Right lobe of liver (tissue), 6 donors: ENCODE measurements around the gene STAM. TPM values are rescaled to one million over a fixed set of nuclear protein-coding genes. Genes with fewer than 3 reads are reported as not detected.

ENCODE experiments used
- ATAC-seq, 4 donors: fragments of 200-7000 bp; cut with Tn5 transposase; one replicate each; pipeline ENCODE4 v1.9.1; 2020; ENCODE audit warnings: mild to moderate bottlenecking in 4 of 4, moderate library complexity in 4 of 4
- DNase-seq, 3 donors: peaks; one replicate each; pipeline ENCODE4 v3.0.0-alpha.2; 2020
- H3K27ac ChIP-seq, 3 donors: fragments of 200-600 bp; one replicate each; pipeline ENCODE4 v1.8.0; 2022
- H3K27me3 ChIP-seq, 2 donors: fragments of 200-600 bp; one replicate each; pipeline ENCODE4 v1.8.0; 2022
- H3K36me3 ChIP-seq, 4 donors: fragments of 200-600 bp; sonication (generic) in 1 of 4; one replicate each; pipeline versions ENCODE4 v1.5.1 to v1.8.0; 2017 to 2022; ENCODE audit warnings: control low read depth in 1 of 4
- H3K4me1 ChIP-seq, 4 donors: fragments of 200-600 bp; sonication (generic) in 1 of 4; one replicate each; pipeline versions ENCODE4 v1.5.1 to v1.8.0; 2017 to 2022; ENCODE audit warnings: control low read depth in 1 of 4
- H3K4me3 ChIP-seq, 3 donors: fragments of 200-600 bp; one replicate each; pipeline ENCODE4 v1.8.0; 2022
- H3K9me3 ChIP-seq, 4 donors: fragments of 200-600 bp; sonication (generic) in 1 of 4; one replicate each; pipeline versions ENCODE4 v1.5.1 to v1.8.0; 2017 to 2022; ENCODE audit warnings: control low read depth in 1 of 4
- CTCF ChIP-seq, 4 donors: fragments of 200-600 bp in 3 of 4; fragments of 450-650 bp in 1 of 4; IDR thresholded peaks; one replicate each; pipeline versions ENCODE4 v1.5.1 to v1.8.0; 2016 to 2022; ENCODE audit warnings: antibody characterized with exemption in 4 of 4, mild to moderate bottlenecking in 2 of 4
- POLR2A ChIP-seq: fragments of 450-650 bp; IDR thresholded peaks from one replicate; pipeline ENCODE4 v1.6.1; 2017; ENCODE audit warnings: antibody characterized with exemption, mild to moderate bottlenecking
- WGBS: methylation state at CpG from one replicate; pipeline ENCODE4 v1.1.6; 2018; ENCODE audit warnings: low coverage, low lambda C conversion rate; ENCODE audit not compliant: insufficient coverage; ENCODE audit errors: missing lambda C conversion rate; 5-methylcytosine and 5-hydroxymethylcytosine counted together
- intact Hi-C, 2 donors: fragments of 100-400 bp; cut with DNase I; formaldehyde crosslinking; loops; one replicate each; pipeline versions ENCODE4 v1.11.2 to v1.14.1; 2022
- small RNA-seq, 2 experiments: library from RNA; depleted of rRNA; stranded (forward); fragments of <200 nt; gene quantifications; one replicate each; pipeline ENCODE3, GENCODE V24; 2016
- total RNA-seq, 6 experiments: library from RNA; depleted of rRNA in 2 of 6; stranded (reverse); fragments of >200 nt in 2 of 6; fragmentation: NEBNext Ultra II Directional in 3 of 6; extraction: Animal tissue kit (Norgen Biotek cat#: 25700) in 3 of 6; gene quantifications; one replicate each; pipeline versions ENCODE4 v1.1.0 to v1.2.4, GENCODE V29; 2016 to 2023
- donor health status: DM: no; HTN: yes; CAD: no.
- donor health status: DM: no; HTN: no; CAD: no.
- donor health status: DM: no; HTN: no; CAD: no.
- donor health status: DM: no; HTN: yes; CAD: no.
- donor health status: DM: no; HTN: yes; CAD: no.

Gene STAM
- total RNA-seq, 6 experiments from 2014 or later, result 7.9 to 13.4 (median 8.2) TPM

- intact Hi-C loops, result no loop called here
- Histone ChIP-seq H3K4me3 (no peak overlapping the region), H3K9me3 (no peaks in the 10 kb centered on the region), H3K4me1 (no peaks in the 10 kb centered on the region), H3K27me3 (no peaks in the 10 kb centered on the region), H3K27ac (no peak overlapping the region), H3K36me3 (no peaks in the 10 kb centered on the region)
- 83% methylated on average over 2 of the region's 2 CpGs for WGBS
- no peak for TF ChIP-seq POLR2A
- no peak for TF ChIP-seq CTCF (IDR thresholded peaks at IDR 0.05)
- DNase-seq (no peak), ATAC-seq (no peak)
These were observed 114.2 kb downstream of the STAM start for GRCh38 chr10:17758200-17758599.

- TF ChIP-seq CTCF (IDR thresholded peaks at IDR 0.05) (no peak), POLR2A (no peak)
- no peaks in the 10 kb centered on the region for H3K36me3 ChIP-seq
- ATAC-seq (peak; percentile 29 to 64 (median 54)), DNase-seq (no peak)
- no peaks in the 10 kb centered on the region for H3K27me3 ChIP-seq
- no peaks in the 10 kb centered on the region for H3K4me1 ChIP-seq
- H3K27ac ChIP-seq, result no peak overlapping the region
- no peak overlapping the region for H3K4me3 ChIP-seq
- H3K9me3 ChIP-seq, result no peaks in the 10 kb centered on the region
- intact Hi-C loops, result no loop called here
These were observed 114.9 kb downstream of the STAM start for GRCh38 chr10:17758896-17759295.

GRCh38 chr10:17764142-17764541 lies 120.2 kb downstream of the STAM start:
- Histone ChIP-seq H3K27ac (no peak overlapping the region), H3K27me3 (no peaks in the 10 kb centered on the region), H3K36me3 (no peaks in the 10 kb centered on the region), H3K9me3 (no peaks in the 10 kb centered on the region), H3K4me3 (no peak overlapping the region), H3K4me1 (no peaks in the 10 kb centered on the region)
- DNase-seq (no peak), ATAC-seq (no peak)
- TF ChIP-seq POLR2A, result no peak
- TF ChIP-seq CTCF (IDR thresholded peaks at IDR 0.05), result no peak
- WGBS, result 78% methylated on average over 4 of the region's 4 CpGs
- intact Hi-C loops, result no loop called here

- no peaks in the 10 kb centered on the region for H3K4me1 ChIP-seq
- H3K4me3 ChIP-seq, result no peak overlapping the region
- intact Hi-C loops, result no loop called here
- ATAC-seq (no peak), DNase-seq (no peak)
- WGBS, result 49% methylated on average over 3 of the region's 3 CpGs
- no peak for TF ChIP-seq CTCF (IDR thresholded peaks at IDR 0.05)
- no peak for TF ChIP-seq POLR2A
- no peak overlapping the region for H3K27ac ChIP-seq
- H3K36me3 ChIP-seq, result no peaks in the 10 kb centered on the region
- H3K27me3 ChIP-seq, result no peaks in the 10 kb centered on the region
- H3K9me3 ChIP-seq, result no peaks in the 10 kb centered on the region
These were observed 121.7 kb downstream of the STAM start for GRCh38 chr10:17765602-17766001.

Small RNA genes within 50 kb of the gene (small RNA-seq; reads per million reads assigned to genes)
- 0 reads per million in 2 experiments for gene AC069542.2

Other genes starting within 250 kb of the STAM start
- gene ST8SIA6, start 189.6 kb upstream of the STAM start, total RNA-seq, result 1 to 10 TPM in 4 of 6 experiments, under 1 TPM in 2; 0.39 to 2.2 (median 1.4) TPM
- 1 to 10 TPM in 5 of 6 experiments, under 1 TPM in 1; 0.79 to 6.4 (median 1.7) TPM for gene HACD1, start 26.8 kb upstream of the STAM start, total RNA-seq
- gene TMEM236, start 108.0 kb downstream of the STAM start, total RNA-seq, result under 1 TPM; 0.06 to 0.20 (median 0.13) TPM
- 10 to 100 TPM in 5 of 6 experiments, 1 to 10 TPM in 1; 9.8 to 44.8 (median 34.0) TPM for gene MRC1, start 165.2 kb downstream of the STAM start, total RNA-seq